Stimulated activated CD4-positive, alpha-beta T cell treated with anti-CD3 and anti-CD28 coated beads, Interleukin-15, amount 100 ng/mL, for 48 hours (primary cell): Measurements from ENCODE around the gene KRT17.

Source experiments
- DNase-seq, 2 donors: peaks; one replicate each; pipeline ENCODE4 v3.0.0-alpha.2; 2020; ENCODE audit warnings: low read depth in 2 of 2

KRT17 gene

DNA sequence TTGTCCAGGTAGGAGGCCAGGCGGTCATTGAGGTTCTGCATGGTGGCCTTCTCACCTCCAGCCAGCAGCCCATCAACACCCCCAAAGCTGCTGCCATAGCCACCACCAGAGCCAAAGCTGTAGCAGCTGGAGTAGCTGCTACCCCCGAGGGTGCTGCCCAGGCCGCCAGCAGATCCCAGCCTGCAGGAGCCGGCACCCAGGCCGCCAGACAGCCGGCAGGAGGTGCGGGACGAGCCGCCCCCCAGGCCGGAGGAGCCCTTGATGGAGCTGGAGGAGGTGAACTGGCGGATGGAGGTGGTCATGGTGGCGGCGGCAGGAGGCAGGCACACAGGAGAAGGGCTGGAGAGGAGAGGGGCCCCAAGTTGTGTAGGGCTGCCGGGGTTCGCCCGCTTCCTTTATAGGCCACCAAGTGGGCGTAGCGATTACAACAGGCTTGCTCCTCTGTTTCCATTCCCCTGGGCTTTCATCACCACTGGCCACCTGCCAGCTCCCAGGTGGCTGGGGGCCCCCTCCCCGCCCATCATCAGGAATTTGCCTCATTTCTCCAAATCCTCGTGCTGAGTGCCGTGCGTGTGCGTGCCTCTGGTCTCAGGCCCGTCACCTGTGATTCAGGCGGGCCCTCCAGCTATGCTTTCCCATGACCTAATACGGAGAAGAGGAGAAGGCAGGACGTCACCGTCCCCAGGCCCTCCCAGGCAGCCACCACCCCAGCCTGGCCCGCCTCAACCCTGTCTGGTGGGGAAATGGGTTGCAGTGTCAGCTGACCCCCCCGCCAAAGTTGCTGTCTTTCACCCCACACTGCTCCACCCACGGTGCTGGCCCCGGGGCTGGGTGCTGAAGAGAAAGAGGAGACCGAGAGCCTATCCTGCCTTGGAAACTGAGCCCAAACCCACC, at the start of gene KRT17:
TSS of gene KRT17 (minus strand) at position 368 of the 894 bp plus-strand sequence. CDS start at position 302, 66 bp downstream.
- DNase-seq: no peak

DNA sequence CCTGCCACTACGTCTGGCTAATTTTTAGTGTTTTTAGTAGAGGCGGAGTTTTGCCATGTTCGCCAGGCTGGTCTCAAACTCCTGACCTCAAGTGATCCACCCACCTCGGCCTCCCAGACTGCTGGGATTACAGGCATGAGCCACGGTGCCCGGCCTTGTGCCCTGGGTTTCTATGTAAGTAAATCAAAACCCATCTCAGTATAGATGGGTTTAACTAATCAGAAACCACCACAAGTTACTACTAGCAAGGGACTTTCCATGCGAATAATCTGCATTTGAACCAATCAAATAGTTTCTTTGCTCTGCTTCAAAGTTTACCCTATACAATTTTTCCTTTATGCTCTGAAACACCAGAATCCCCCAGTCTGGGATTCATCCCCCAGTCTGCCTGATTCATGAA, 47.8 kb upstream of the KRT17 start:
- no peak for DNase-seq

DNA sequence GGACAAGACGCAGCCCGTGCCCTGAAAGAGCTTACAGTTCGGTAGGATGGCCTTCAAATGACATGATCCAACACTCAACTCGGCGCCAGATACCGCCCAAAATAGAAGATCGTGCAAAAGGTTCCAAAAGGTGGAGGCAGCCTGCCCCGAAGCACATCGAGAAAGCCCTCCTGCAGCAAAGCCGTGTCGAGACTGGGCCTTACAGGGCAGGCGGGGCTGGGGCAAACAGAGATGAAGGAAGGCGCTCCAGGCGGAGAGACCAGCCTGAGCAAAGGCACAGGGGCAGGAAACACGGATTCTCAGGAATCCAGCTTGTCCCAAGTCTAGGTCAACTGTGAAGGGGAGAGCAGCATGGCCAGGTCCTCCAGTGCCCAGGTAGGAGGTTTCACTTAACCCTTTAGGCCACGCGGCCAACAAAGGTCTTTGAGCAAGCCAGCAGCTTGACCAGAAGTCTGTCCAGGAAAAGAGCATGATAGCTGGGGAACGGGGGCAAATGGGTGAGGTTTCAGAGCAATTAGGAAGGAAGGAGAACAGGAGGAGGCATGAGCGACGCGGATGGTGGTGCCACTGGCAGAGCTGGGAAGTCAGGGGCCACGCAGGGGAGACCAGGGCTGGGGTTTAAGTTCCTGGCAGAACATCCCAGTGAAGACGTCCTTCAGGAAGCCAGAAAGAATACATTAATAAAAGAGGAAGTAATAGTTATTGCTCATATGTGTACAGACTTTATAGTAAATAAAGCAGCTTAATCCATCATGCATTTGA, 43.1 kb upstream of the KRT17 start:
- no peak for DNase-seq

DNA sequence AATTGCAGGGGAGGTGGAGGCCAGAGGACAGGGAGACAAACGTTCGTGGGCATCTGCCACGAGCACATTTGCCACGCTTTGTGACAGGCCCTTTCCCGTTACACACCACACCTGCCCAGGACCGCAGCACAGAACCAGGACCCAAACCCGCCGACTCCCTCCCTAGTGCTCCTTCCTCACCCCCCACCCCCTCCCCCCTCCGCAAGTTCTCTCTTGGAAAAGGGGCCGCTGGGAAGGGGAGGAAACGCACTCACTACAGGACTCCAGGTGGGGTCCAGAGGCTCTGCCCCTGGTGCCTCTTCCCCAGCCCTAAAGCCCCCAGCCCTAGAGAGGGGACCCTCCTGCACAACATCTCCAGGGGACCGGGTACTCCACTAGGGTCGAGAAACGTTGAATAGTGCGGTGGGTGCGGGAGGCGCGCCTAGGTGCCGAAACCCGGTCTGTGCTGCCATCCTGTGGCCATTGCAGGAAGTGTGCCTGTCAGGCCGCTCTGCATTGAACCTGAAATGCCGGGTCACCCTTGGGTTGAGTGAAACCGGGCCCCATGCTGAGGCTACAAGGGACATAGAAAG, 42.4 kb upstream of the KRT17 start:
- DNase-seq: peak; percentile 78 to 88

DNA sequence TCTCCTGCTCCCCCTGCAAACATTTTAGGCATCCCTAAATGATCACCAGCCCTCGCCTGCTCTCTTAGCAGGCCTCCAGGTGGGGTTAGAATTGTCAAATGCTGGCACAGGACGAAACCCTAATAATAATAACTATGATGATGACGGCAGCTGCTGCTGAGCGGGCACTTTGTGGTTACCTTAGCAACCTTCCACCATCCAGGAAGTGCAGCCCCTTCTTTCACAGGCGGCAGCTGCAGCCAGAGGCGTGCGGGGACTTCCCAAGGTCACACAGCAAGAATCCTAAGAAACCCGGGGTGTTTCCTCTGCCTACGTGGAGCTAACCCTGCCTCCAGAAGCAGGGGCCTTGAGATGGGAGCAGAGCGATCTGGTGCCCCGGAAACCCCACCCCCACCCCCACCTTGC, 41.9 kb upstream of the KRT17 start:
- DNase-seq: peak; percentile 40

DNA sequence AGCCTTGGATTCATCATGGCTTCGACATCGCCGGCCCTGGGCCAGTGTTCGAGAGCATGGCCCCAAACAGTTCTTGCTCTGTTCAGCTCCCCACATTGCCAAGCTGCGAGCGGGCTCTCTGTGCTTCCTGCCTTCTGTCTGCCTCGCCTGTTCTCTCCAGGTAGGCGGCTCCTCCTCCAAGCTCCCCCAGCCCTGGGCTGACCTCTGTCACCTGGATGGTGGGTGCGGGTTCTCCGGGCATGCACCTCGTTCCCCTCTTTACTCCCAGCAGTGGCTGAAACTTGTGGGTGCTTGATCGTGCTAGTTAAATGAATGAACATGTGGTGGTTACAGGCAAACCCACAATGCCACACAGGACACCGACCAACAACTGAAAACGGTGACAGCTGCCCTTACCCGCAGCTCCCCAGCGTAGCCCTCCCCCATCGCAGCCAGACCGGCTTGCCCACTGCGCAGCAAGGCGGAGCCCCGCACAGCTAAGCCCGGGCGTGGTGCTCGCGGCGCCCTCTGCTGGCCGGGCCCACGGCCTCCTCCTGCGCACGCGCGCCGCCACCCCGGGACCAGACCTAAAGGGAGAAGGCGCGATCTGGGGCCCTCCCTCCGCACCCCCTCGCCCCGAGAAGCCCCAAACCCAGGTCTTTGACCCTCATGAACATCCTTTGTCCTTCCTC, 41.3 kb upstream of the KRT17 start:
- DNase-seq: peak; percentile 74 to 87

DNA sequence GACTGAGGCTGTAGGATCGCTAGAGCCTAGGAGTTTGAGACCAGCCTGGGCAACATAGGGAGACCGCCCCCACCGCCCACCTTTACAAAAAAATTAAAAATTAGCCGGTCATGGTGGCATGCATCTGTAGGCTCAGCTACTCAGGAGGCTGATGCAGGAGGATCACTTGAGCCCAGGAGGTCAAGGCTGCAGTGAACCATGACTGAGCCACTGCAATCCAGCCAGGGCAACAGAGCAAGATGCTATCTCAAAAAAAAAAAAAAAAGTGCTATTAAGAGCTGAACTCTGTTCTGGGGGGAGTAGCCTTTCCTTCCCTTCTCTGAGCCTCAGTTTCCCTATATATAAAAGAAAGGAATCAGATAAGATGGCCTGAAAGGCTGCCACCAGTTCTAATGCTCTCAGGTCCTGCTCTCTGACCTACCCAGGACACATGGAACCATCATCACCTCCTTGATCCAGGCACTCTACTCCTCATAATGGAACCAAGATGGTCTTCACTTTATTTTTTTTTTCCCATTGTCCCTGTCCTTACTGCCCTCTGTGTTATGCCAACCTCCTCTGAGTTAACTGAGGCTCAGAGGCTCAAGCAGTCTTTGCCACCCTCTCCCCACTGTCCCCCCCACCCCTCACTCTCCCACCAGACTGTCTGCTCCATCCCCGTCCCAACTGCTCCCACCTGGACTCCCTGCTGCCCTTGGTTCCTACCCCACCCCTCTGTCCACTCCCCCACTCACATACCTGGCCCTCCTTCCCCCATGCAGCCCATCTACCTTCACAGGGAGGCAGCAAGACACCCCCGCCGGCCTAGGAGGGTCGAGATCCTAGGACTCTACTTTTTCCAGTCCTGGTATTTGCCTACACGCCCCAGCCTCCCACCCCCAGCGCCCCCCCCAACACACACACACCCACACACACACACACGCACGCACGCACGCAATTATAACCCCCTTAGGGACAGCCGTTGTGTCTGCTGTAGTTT, 40.5 kb upstream of the KRT17 start:
- no peak for DNase-seq

DNA sequence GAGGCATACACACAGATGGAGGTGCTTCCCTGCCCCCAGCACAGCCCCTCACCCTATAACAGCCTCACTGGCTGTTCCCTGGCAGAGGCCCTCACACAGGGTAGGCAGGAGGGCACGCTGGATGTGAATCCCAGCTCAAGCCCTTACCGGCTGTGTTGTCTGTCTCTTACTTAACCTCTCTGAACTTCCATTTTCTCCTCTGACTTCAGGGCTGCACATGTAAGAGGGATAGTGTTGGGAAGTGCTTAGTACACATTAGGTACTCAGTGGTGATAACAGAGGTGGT, 39.7 kb upstream of the KRT17 start:
- no peak for DNase-seq

DNA sequence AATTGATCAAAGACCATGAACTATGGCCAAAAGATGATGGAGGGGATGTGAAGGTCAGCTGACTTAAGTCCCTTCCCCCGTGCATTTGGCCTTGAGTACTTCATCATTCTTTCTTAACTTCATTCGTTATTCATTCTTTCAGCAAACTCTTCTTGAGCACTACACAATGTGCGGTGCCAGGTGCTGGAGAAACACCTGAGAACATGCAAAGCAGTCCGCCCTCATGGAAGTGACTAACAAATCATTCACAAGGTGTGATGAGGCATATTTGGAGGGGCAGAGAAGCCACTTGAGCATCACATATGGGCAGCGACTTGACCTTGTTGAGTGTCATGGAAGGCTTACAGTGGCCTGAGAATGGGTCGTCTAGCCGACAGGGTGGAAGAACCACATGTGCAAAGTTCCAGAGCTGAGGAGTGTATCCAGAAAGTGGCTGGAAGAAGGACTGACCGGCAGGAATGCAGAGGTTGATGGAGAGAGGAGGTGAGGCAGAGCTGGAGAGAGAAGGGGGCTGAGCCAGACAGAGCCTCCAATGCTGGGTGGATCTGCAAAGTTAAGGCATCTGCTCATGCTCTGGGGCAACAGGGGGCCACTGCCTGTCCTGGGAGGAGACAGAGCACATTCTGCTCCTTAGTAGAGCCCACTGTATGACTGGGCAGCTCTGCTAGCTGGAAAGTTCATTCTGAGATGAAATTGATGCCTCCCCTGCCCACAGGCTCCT, 39.2 kb upstream of the KRT17 start:
- DNase-seq: no peak

DNA sequence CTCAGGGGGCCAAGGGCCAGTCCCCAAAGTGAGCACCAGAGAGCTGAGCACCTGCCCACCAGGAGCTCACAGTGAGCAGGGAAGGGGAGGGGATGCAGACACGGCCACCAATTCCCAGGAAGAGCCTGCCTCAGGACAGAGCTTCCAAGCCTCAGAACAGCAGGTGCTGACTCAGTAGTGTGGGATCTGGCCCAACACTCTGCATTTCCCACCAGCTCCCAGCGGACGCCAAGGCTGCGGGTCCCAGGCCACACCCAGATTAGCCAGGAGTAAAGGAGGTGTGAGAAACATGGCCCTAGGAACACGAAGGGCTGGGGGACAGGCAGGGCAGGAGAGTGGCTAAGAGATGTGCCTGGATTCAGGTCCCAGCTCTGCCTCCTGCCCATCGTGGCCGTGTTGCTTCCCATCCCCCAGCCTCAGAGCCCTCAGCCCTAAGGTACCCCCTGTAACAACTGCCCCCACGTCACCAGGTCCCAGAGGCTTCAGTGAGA, 35.9 kb upstream of the KRT17 start:
- no peak for DNase-seq

DNA sequence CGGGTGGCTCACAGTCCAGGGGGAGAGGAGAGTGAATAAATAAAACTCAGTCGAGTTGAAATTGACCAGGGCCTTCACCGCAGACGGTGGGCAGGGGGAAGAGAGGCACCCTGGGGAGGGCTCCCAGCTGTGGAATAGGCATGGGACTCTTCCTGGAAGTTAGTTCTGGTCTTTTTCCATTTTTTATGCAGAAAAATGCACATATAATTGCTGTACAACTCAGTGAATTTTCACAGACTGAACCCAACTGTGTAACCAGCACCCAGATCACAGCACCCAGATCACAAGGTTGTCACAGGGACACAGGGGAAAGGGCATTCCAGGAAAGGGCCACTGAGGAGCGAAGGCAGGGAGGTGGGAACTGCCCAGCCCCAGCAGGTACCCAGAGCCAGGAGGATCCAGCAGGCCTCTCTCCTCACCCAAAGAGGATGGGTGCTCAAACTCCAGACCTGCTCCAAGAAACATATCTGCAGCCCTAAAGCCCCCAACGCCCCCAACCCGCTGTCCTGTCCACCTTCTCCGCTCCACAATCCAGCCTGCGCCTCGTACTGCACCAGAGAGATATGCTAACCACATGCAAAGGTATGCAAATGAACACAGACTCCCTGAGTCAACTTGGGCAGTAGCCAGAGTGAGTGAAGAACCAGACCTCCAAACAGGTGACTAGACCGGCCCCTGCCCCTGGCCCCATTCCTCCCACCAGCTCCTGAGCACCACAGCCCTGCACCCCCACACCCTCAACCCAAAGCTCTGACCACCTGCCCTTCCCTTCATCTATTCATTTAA, 35.2 kb upstream of the KRT17 start:
- DNase-seq: no peak

DNA sequence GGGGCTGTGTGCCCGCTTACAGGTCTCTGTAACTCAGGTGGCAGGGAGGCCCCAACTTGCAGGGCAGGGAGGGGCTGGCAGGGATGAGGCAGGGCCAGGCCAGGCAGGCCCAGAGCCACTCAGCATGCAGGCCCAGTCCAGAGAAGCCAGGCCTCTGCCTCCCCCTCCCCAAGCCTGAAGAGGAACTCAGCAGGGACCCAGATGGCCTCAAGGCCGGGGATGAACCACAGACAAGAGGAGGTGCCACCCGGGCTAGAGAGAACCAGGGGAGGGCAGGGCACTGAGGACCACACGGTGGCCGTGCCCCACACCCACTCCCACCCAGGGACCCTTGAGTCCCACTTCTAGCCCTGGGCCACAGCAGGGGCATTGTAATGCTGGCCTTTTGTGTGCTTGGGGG, 34.5 kb upstream of the KRT17 start:
- DNase-seq: no peak

DNA sequence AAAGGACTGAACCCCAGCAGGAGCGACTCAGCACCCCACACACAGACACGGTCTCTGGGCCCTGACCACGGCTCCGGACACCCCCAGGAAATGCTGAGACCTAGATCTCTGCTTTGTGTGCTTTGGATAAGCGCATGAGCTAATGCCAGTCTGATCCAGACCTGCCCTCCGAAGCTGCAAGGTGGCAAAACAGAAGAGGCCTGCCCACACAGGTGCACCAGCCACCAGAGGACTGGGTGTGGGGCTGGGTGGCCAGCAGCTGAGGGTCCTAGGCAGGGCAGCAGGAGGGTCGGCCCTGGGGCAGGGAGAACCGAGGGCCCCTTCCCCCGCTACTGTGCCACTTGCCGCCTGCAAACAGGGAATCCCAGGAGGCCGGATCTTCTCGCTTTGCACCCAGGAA, 33.6 kb upstream of the KRT17 start:
- no peak for DNase-seq

DNA sequence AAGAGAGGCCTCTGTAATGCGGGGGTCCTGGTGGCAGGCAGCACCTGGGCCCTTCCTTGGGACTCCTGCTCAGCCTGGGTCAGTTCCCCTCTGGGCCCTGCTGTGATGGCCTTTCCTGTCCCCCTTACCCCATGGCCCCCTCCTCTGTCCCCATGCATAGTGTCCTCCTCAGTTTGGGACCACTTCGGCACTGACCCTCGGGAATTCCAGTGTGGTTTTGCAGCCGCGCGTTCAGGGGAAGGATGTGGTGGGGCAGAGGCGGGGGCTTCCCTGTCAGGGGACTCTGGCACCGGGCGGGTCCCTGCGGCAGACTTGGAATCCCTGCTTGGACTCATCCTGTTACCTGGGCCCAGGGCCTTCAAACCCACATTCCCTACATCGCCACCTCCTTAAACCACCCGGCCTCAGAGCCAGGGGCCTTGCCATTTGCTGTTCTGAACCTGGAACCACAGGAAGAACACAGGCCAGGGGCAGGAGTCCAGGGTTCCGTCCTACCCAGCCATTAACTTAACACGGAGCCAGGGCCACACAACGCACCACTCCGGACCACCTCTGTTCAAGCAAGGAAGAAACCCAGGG, 32.9 kb upstream of the KRT17 start:
- no peak for DNase-seq

DNA sequence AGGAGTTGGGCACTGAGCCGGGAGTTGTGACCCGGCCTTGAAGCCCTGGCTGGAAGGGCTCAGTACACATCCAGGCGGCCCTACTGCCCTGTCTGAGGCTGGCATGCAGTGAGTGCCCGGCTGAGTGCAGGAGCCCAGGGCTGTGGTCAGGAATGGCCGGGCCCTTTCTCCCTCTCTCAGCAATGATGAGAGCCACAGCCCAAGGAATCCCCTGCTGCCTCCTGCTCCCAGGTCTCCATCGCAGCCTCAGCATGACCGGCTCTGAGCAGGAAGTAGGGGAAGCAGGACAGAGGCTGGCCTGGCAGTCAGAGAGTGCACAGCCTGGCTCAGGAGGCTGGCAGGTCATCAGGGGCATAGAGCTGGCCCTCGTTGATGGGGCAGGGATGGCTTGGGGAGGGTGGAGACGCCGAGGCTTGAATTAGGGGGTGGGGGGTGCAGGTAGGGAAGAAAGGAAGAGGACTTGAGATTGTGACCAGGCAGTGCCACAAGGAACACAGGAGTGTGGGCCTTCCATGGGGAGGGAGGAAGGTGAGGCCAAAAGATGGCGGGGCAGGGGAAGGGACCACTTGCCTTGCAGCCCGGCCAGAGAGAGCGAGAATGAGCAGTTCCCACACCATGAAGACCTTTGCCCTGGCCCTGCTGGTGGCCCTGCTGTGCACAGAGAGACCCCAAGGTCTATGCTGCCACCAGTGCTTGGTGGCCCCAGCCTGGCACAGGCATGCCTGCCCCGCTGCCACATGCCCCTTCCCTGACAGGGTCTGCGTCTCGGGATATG, 32.1 kb upstream of the KRT17 start:
- no peak for DNase-seq

DNA sequence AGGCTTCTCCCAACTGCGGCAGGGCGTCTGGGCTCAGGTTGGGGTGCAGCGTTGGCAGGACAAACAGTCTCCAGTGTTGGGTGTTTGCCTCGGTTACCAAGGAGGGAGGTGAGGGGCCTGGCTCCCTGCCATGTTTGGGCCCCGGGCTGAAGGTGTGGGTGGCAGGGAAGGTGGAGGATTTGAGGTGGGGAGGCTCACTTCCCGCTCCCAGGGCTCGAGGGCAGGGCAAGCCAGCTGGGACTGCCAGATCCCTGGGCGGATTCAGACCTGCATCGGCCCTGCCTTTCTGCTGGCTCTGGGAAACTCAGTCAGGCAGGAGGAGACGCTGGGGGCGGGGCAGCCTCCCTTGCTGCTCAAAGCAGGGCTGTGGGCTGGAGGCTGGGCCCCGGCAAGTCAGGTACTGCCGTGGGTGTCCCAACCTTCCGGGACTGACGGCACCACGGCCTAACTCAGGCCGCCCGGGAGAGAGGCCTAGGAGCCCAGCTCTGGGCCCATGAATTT, 31.3 kb upstream of the KRT17 start:
- DNase-seq: no peak

DNA sequence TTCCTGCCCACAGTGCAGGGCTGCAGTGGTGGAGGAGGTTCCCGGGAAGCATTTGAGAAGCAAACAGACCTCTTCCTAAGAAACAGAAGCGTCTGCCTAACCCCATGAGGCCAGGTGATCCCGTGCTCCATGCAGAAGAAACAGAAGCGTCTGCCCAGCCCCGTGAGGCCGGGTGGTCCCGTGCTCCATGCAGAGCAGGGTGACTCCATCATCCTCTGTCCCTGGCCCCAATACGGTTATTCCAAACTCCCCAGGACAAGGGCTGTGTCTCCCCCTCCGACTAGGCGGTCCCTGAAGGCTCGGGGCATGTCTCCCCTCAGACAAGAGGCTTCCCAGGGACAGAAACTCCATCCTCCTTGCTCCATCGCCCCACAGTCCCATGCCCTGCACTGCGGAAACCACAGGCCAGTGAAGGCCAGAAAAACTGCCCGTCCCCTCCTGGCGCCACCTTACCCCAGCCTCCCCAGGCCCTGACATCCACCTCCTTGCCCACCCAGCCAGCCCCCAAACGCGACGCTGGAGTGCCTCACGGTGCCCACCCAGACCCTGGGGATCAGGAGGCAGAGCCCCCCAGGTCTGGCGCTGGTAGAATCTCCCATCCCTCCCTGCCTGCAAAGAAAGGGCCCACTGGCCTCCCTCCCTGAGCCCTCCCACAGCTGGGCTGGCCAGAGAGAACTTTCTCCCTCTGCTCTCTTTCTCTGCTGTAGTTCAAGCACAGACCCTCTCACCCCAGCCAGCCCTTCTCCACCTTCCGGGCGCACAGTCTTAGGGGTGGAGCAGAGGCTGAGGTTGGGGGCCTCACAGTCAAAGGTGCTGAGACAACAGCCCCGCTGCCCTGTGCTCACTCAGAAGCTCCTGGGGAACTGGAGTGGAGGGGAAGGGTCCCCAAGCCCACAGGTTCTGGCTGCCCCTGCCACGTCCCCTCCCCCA, 30.6 kb upstream of the KRT17 start:
- no peak for DNase-seq
